A549 (cell line): ENCODE results near the gene ARSJ. TPM values are rescaled to one million over a fixed set of nuclear protein-coding genes. Genes with fewer than 3 reads are reported as not detected.
A peak's percentile ranks its signal among the peaks of the same experiment; 100 is the strongest.
"Not testable (repeated sequence)": the region's sequence is repeated elsewhere in the genome, so short reads cannot be mapped to it uniquely, and the experiment has no call there.

Source experiments
- ATAC-seq, 2 experiments: fragments of 200-7000 bp in 1 of 2; fragments of >200 bp in 1 of 2; cut with Nextera tagmentation in 1 of 2; cut with Tn5 transposase in 1 of 2; 3 replicates each; pipeline versions ENCODE4 v1.8.0 to v1.9.1; 2018 to 2020; ENCODE audit warnings: mild to moderate bottlenecking in 1 of 2, moderate library complexity in 1 of 2
- CTCF ChIA-PET: fragments of 300-600 bp; sonication (Branson Sonifier 250); formaldehyde crosslinking; extraction: SDS; loops from one replicate; lab custom pipeline; 2021; ENCODE audit warnings: antibody characterized with exemption, inconsistent platforms; lab: Yijun Ruan, JAX
- POLR2A ChIA-PET: fragments of 350-600 bp; formaldehyde crosslinking; extraction: SDS; loops from one replicate; lab custom pipeline; 2021; ENCODE audit warnings: antibody characterized with exemption, inconsistent platforms; lab: Yijun Ruan, JAX
- DNase-seq, 2 experiments: peaks; one replicate each; pipeline versions ENCODE4 v3.0.0 to v3.0.0-alpha.2; 2011 to 2016; ENCODE audit warnings: low read depth in 1 of 2, low spot score in 1 of 2
- FAIRE-seq: peaks from 2 replicates; lab custom pipeline; 2011; peaks lifted over from hg19 to GRCh38; lab: Jason Lieb, UNC
- H3K27ac ChIP-seq, 2 experiments: fragments of >200 bp; sonication (Bioruptor Twin); formaldehyde crosslinking; 3 replicates each; pipeline ENCODE4 v1.5.1; 2016 to 2017
- H3K4me1 ChIP-seq: fragments of >200 bp; sonication (Bioruptor Twin); formaldehyde crosslinking; 3 replicates; pipeline ENCODE4 v1.6.1; 2016
- H3K4me2 ChIP-seq: fragments of >200 bp; sonication (Bioruptor Twin); formaldehyde crosslinking; 3 replicates; pipeline ENCODE4 v1.6.1; 2016
- H3K4me3 ChIP-seq: fragments of >200 bp; sonication (Bioruptor Twin); formaldehyde crosslinking; 3 replicates; pipeline ENCODE4 v1.5.1; 2016
- H3K9me3 ChIP-seq: fragments of >200 bp; sonication (Bioruptor Twin); formaldehyde crosslinking; 3 replicates; pipeline ENCODE4 v1.6.1; 2016
- BHLHE40 ChIP-seq: IDR thresholded peaks from 2 replicates; pipeline ENCODE4 v1.6.1; 2012; ENCODE audit warnings: low read depth, low read length, inconsistent platforms
- E2F6 ChIP-seq: IDR thresholded peaks from 2 replicates; pipeline ENCODE4 v1.6.1; 2012; ENCODE audit warnings: low read depth, borderline replicate concordance
- EHMT2 ChIP-seq: fragments of 200-600 bp; sonication (generic); IDR thresholded peaks from 2 replicates; pipeline ENCODE4 v1.6.1; 2016; ENCODE audit warnings: antibody characterized with exemption, low read depth, mild to moderate bottlenecking, moderate library complexity
- ESRRA ChIP-seq: fragments of 150-350 bp; IDR thresholded peaks from 2 replicates; pipeline ENCODE4 v1.6.1; 2014; ENCODE audit warnings: mild to moderate bottlenecking, low read length, borderline replicate concordance
- HMGXB4 ChIP-seq: fragments of 250-450 bp; sonication (Bioruptor Pico); IDR thresholded peaks from 2 replicates; pipeline ENCODE4 v1.5.0; 2021; ENCODE audit warnings: mild to moderate bottlenecking, moderate library complexity, borderline replicate concordance
- MAZ ChIP-seq: fragments of 150-350 bp; IDR thresholded peaks from 2 replicates; pipeline ENCODE4 v1.6.1; 2014; ENCODE audit warnings: antibody characterized with exemption, low read depth, low read length, borderline replicate concordance
- MYC ChIP-seq: IDR thresholded peaks from 2 replicates; pipeline ENCODE4 v1.6.1; 2012; ENCODE audit warnings: mild to moderate bottlenecking, inconsistent platforms, low read length, improper control_type of control experiment, borderline replicate concordance
- NPAS2 ChIP-seq: fragments of 250-450 bp; sonication (Bioruptor Pico); IDR thresholded peaks from 2 replicates; pipeline ENCODE4 v1.8.0; 2022; ENCODE audit warnings: mild to moderate bottlenecking, moderate library complexity, borderline replicate concordance
- NR3C1 ChIP-seq: fragments of >200 bp; sonication (Bioruptor Twin); formaldehyde crosslinking; IDR thresholded peaks from 3 replicates; pipeline ENCODE4 v1.6.1; 2017
- PHF8 ChIP-seq: fragments of 200-600 bp; sonication (generic); IDR thresholded peaks from 2 replicates; pipeline ENCODE4 v1.6.1; 2016; ENCODE audit warnings: low read depth, mild to moderate bottlenecking, antibody characterized with exemption, moderate library complexity, borderline replicate concordance
- POLR2AphosphoS2 ChIP-seq: conservative IDR thresholded peaks from 2 replicates; pipeline ENCODE4 v1.6.1; 2012; ENCODE audit warnings: low read length, improper control_type of control experiment, inconsistent platforms
- RARB ChIP-seq: fragments of 250-450 bp; sonication (Bioruptor Pico); IDR thresholded peaks from 2 replicates; pipeline ENCODE4 v1.8.0; 2021; ENCODE audit warnings: mild to moderate bottlenecking, moderate library complexity
- RCOR1 ChIP-seq: fragments of 150-350 bp; IDR thresholded peaks from 2 replicates; pipeline ENCODE4 v1.6.1; 2014; ENCODE audit warnings: antibody characterized with exemption, low read length, low read depth
- REST ChIP-seq: fragments of 200-600 bp; sonication (generic); IDR thresholded peaks from 2 replicates; pipeline ENCODE4 v1.6.1; 2016; ENCODE audit warnings: antibody characterized with exemption, mild to moderate bottlenecking, moderate library complexity
- RFX5 ChIP-seq: fragments of 450-650 bp; IDR thresholded peaks from 2 replicates; pipeline ENCODE4 v1.7.1; 2014; ENCODE audit warnings: antibody characterized with exemption, mild to moderate bottlenecking, moderate library complexity
- SMC3 ChIP-seq: fragments of >200 bp; sonication (Bioruptor Twin); formaldehyde crosslinking; IDR thresholded peaks from 3 replicates; pipeline ENCODE4 v1.6.1; 2018; ENCODE audit warnings: inconsistent platforms
- TFCP2L1 ChIP-seq: fragments of 250-450 bp; sonication (Bioruptor Pico); IDR thresholded peaks from 2 replicates; pipeline ENCODE4 v1.5.0; 2021; ENCODE audit warnings: mild to moderate bottlenecking
- ZNF302 ChIP-seq: fragments of 250-450 bp; sonication (Bioruptor Pico); IDR thresholded peaks from 2 replicates; pipeline ENCODE4 v1.9.0; 2021; ENCODE audit warnings: inconsistent platforms, mild to moderate bottlenecking, moderate library complexity
- WGBS: methylation state at CpG from one replicate; pipeline ENCODE4 v1.1.6; 2017; ENCODE audit errors: missing lambda C conversion rate; 5-methylcytosine and 5-hydroxymethylcytosine counted together
- polyA plus RNA-seq, 4 experiments: library from polyadenylated mRNA; depleted of rRNA in 3 of 4; stranded (reverse); fragments of >200 nt; fragmentation: RNase III in 1 of 4; extraction: RNeasy Plus Mini Kit Qiagen cat#74134 plus additional on column Dnase treatment in 1 of 4; gene quantifications; 2 replicates in 3 of 4; 3 replicates in 1 of 4; pipeline ENCODE4 v1.2.3, GENCODE V29; 2011 to 2017
- TF ChIP-seq, protein P1 (sequence below): fragments of 250-450 bp; sonication (Bioruptor Pico); IDR thresholded peaks from 2 replicates; pipeline ENCODE4 v1.5.0; 2020; ENCODE audit warnings: low read depth, mild to moderate bottlenecking, moderate library complexity

ARSJ gene
- polyA plus RNA-seq, 2 of the 4 experiments (the other 2 are of a cell fraction): 3.0 to 8.6 TPM

DNA sequence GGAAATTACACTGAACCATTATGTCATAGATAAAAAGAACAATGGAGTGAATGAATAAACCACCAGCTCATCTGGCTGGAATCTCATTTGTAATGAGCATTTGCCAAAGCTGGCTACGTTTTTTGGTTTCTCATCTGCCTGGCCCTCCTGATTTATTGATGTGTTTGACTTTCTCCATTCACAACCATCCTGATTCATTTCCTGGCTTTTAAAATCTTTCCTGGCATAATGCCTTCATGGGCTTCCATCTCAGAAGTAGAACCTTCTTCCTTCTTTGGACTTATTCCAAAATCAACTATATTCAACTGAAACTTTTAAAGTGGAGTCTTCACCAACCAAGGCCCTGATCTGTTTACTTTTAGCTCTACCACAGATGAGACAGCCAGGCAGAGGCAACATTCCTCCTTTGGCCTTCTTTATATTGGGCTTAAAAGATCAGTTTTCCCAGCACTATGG lies 36.0 kb upstream of the ARSJ start (continued):
- TF ChIP-seq REST (no peak), RCOR1 (no peak), MAZ (no peak), MYC (no peak), E2F6 (no peak), NR3C1 (no peak), SMC3 (no peak), BHLHE40 (no peak), POLR2AphosphoS2 (no peak), PHF8 (no peak), TFCP2L1 (CRISPR knock-in tag) (no peak), RFX5 (no peak), ESRRA (no peak), HMGXB4 (CRISPR knock-in tag) (no peak), NPAS2 (CRISPR knock-in tag) (no peak), RARB (no peak), EHMT2 (no peak), ZNF302 (CRISPR knock-in tag) (no peak)
- TF ChIP-seq, protein P1, sequence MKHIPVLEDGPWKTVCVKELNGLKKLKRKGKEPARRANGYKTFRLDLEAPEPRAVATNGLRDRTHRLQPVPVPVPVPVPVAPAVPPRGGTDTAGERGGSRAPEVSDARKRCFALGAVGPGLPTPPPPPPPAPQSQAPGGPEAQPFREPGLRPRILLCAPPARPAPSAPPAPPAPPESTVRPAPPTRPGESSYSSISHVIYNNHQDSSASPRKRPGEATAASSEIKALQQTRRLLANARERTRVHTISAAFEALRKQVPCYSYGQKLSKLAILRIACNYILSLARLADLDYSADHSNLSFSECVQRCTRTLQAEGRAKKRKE (CRISPR knock-in tag): no peak

DNA sequence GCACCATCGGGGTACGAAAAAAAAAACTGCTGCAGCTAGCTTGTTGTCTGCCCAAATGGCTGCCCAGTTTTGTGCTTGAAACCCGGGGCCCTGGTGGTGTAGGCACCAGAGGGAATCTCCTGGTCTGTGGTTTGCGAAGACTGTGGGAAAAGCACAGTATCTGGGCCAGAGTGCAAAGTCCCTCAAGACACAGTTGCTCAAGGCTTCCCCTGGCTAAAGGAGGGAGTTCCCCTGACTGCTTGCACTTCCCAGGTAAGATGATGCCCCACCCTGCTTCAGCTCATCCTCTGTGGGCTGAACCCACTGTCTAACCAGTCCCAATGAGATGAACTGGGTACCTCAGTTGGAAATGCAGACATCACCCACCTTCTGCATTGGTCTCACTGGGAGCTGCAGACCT lies 33.8 kb upstream of the ARSJ start:
- Histone ChIP-seq H3K27ac (peak overlapping the region in 1 of 2 experiments; percentile 49; a peak in 2 of 6 replicates), H3K4me1 (peaks cover 18% of the 10 kb centered on the region)
- POLR2A ChIA-PET, CTCF ChIA-PET, H3K4me2 ChIP-seq, FAIRE-seq, H3K9me3 ChIP-seq, DNase-seq, ATAC-seq, H3K4me3 ChIP-seq: not testable (repeated sequence)
- WGBS: 96% methylated on average over 3 of the region's 4 CpGs
